OCI-LY3 (cell line): ENCODE data around the gene STYXL1.
"Not testable (repeated sequence)": the region's sequence is repeated elsewhere in the genome, so short reads cannot be mapped to it uniquely, and the experiment has no call there.

ENCODE experiments used
- H2AFZ ChIP-seq: fragments of 200-600, 300-600 bp; shearing (Covaris generic); 2 replicates; pipeline ENCODE4 v1.6.0; 2014; ENCODE audit warnings: antibody characterized with exemption, low read depth, low read length
- H3K27ac ChIP-seq: fragments of 200-600, 300-600 bp; sonication (generic); 2 replicates; pipeline ENCODE4 v1.5.1; 2014; ENCODE audit warnings: mild to moderate bottlenecking, low read length, moderate library complexity, mixed read lengths
- H3K27me3 ChIP-seq: fragments of 200-600, 300-600 bp; sonication (generic); 2 replicates; pipeline ENCODE4 v1.6.1; 2014; ENCODE audit warnings: low read depth, low read length, mixed read lengths
- H3K36me3 ChIP-seq: fragments of 200-600, 300-600 bp; sonication (generic); replicated peaks from 2 replicates; pipeline ENCODE3; 2014; ENCODE audit warnings: low read depth, low read length, mixed read lengths
- H3K4me1 ChIP-seq: fragments of 300-600, 200-600 bp; sonication (generic); 2 replicates; pipeline ENCODE4 v1.6.1; 2014; ENCODE audit warnings: low read length, mixed read lengths
- H3K4me2 ChIP-seq: fragments of 200-600, 300-600 bp; sonication (generic); 2 replicates; pipeline ENCODE4 v1.6.1; 2014; ENCODE audit warnings: low read length, mixed read lengths
- H3K4me3 ChIP-seq: fragments of 300-600, 200-600 bp; sonication (generic); 2 replicates; pipeline ENCODE4 v1.5.1; 2014; ENCODE audit warnings: antibody characterized with exemption, mild to moderate bottlenecking, low read length, moderate library complexity
- H3K79me2 ChIP-seq: fragments of 300-600, 200-600 bp; shearing (Covaris generic); 2 replicates; pipeline ENCODE4 v1.6.1; 2014; ENCODE audit warnings: mild to moderate bottlenecking, low read length, mixed read lengths
- H3K9ac ChIP-seq: fragments of 300-600, 200-600 bp; shearing (Covaris generic); 2 replicates; pipeline ENCODE4 v1.6.0; 2014; ENCODE audit warnings: mild to moderate bottlenecking, low read length, moderate library complexity
- H3K9me3 ChIP-seq: fragments of 200-600, 300-600 bp; shearing (Covaris generic); 2 replicates; pipeline ENCODE4 v1.6.1; 2014; ENCODE audit warnings: low read length, mixed read lengths; ENCODE audit not compliant: insufficient read depth
- H4K20me1 ChIP-seq: fragments of 200-600, 300-600 bp; sonication (generic); 2 replicates; pipeline ENCODE4 v1.6.1; 2016; ENCODE audit warnings: low read length, mixed read lengths; ENCODE audit not compliant: insufficient read depth
- EZH2phosphoT487 ChIP-seq: fragments of 200-600 bp; shearing (Covaris generic); IDR thresholded peaks from 2 replicates; pipeline ENCODE4 v1.6.1; 2018; ENCODE audit warnings: antibody characterized with exemption, mixed run types, low read depth
- TF ChIP-seq, protein P1 (sequence below): fragments of 200-600, 300-600 bp; sonication (generic); IDR thresholded peaks from 2 replicates; pipeline ENCODE4 v1.5.1; 2014; ENCODE audit warnings: antibody characterized with exemption, low read length, low read depth

The STYXL1 gene

DNA sequence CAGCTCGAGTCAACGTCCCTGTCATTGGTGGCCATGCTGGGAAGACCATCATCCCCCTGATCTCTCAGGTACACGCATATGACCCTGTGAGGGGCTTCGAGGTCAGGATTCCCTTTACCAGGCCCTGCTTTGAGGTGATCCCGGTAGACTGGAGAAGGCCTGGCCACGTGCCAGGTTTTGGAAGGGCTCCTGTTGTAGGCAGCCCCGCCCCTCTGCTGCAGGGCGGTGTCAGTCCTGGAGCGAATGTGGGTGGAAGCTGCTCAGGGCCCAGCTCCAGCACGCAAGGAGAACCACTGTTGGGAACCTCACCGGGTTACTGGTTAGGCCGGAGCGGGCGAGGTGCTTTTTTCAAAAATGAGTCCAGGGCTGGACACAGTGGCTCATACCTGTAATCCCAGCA lies 15.7 kb upstream of the STYXL1 start:
- Histone ChIP-seq H3K4me1 (no peaks in the 10 kb centered on the region), H3K27ac (no peak overlapping the region), H3K4me3 (no peak overlapping the region), H4K20me1 (no peaks in the 10 kb centered on the region), H3K27me3 (no peaks in the 10 kb centered on the region), H3K36me3 (peaks cover 68% of the 10 kb centered on the region), H3K4me2 (no peak overlapping the region), H3K9me3 (no peaks in the 10 kb centered on the region), H3K9ac (no peak overlapping the region), H2AFZ (no peak overlapping the region), H3K79me2 (no peaks in the 10 kb centered on the region)
- no peak for TF ChIP-seq EZH2phosphoT487
- TF ChIP-seq, protein P1, sequence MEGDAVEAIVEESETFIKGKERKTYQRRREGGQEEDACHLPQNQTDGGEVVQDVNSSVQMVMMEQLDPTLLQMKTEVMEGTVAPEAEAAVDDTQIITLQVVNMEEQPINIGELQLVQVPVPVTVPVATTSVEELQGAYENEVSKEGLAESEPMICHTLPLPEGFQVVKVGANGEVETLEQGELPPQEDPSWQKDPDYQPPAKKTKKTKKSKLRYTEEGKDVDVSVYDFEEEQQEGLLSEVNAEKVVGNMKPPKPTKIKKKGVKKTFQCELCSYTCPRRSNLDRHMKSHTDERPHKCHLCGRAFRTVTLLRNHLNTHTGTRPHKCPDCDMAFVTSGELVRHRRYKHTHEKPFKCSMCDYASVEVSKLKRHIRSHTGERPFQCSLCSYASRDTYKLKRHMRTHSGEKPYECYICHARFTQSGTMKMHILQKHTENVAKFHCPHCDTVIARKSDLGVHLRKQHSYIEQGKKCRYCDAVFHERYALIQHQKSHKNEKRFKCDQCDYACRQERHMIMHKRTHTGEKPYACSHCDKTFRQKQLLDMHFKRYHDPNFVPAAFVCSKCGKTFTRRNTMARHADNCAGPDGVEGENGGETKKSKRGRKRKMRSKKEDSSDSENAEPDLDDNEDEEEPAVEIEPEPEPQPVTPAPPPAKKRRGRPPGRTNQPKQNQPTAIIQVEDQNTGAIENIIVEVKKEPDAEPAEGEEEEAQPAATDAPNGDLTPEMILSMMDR = no peak

DNA sequence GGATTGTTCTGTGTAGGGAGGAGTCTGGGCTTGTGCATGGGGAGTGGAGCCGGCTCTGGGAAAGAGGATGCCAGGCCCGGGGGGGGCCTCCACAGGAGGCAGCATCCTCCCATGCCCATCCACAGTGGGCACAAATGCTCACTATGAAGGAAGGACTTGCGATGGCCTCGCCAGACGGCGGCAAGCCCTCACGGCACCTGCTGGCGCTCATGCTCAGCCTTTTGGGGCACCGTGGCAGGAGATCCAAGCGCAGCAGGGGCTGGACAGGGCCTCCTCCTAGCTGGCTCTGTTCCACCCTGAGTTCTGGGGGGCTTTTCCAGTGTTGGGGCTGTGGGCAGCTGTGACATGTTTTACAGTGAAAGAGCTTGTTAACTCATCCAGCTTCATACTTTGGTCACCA lies 15.3 kb upstream of the STYXL1 start:
- no peak overlapping the region for H3K9ac ChIP-seq
- H3K27ac ChIP-seq = no peak overlapping the region
- peaks cover 72% of the 10 kb centered on the region for H3K36me3 ChIP-seq
- H3K79me2 ChIP-seq = no peaks in the 10 kb centered on the region
- no peaks in the 10 kb centered on the region for H3K9me3 ChIP-seq
- no peaks in the 10 kb centered on the region for H3K27me3 ChIP-seq
- no peak overlapping the region for H3K4me3 ChIP-seq
- H3K4me2 ChIP-seq = no peak overlapping the region
- no peaks in the 10 kb centered on the region for H3K4me1 ChIP-seq
- no peak overlapping the region for H2AFZ ChIP-seq
- no peaks in the 10 kb centered on the region for H4K20me1 ChIP-seq
- TF ChIP-seq, protein P1 = no peak
- no peak for TF ChIP-seq EZH2phosphoT487

DNA sequence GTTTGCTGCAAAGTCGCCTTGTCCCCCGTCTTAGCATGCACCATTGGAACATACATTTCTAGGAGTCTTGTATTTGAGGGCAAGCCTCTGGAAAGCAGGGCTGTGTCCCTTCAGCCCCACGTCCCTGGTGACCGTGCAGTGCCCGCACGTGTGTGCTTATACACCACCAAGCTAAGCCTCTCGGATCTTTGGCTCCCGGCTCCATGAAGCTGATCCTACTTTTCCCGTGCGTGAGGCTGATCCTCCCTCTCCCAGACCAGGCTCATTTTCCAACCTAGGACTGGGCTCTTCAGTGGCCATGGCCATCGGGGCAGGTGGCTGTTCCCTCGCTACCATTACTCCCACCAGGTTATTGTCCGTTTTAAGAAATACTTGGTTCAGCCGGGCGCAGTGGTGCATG lies 14.5 kb upstream of the STYXL1 start:
- Histone ChIP-seq H3K9me3 (no peaks in the 10 kb centered on the region), H3K4me1 (no peaks in the 10 kb centered on the region), H3K36me3 (peaks cover 81% of the 10 kb centered on the region), H3K27me3 (no peaks in the 10 kb centered on the region), H3K4me2 (no peak overlapping the region), H4K20me1 (no peaks in the 10 kb centered on the region), H3K79me2 (no peaks in the 10 kb centered on the region; the same call in 1 of the 2 replicates), H3K9ac (no peak overlapping the region), H3K4me3 (no peak overlapping the region), H2AFZ (no peak overlapping the region), H3K27ac (no peak overlapping the region)
- TF ChIP-seq, protein P1 = no peak
- no peak for TF ChIP-seq EZH2phosphoT487

DNA sequence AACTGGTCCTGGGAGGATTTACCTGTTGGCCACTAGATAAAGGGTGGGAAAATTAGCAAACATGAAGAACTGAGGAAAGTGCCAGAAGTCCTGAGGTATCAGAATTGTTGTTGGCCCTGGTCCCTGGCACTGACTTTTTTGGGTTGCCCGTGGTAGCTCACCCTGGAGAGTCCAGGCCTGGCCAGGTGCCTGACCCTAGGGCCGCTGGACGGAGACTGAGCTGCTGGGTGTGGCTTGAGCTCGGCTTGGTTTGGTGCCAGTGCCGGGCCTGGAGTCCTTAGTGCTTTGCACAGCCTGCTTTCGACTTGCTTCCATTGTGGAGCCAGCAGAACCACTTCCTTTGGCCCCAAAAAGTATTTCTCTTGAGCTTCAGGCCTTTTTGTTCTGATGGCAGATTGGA lies 13.0 kb upstream of the STYXL1 start:
- no peak for TF ChIP-seq EZH2phosphoT487
- TF ChIP-seq, protein P1 = no peak
- H3K4me2 ChIP-seq = no peak overlapping the region
- H4K20me1 ChIP-seq = no peaks in the 10 kb centered on the region
- H3K4me3 ChIP-seq = no peak overlapping the region
- no peaks in the 10 kb centered on the region for H3K9me3 ChIP-seq
- no peak overlapping the region for H2AFZ ChIP-seq
- peaks cover 11% of the 10 kb centered on the region for H3K79me2 ChIP-seq
- peaks cover 77% of the 10 kb centered on the region for H3K36me3 ChIP-seq
- H3K4me1 ChIP-seq = no peaks in the 10 kb centered on the region
- no peak overlapping the region for H3K9ac ChIP-seq
- no peaks in the 10 kb centered on the region for H3K27me3 ChIP-seq
- H3K27ac ChIP-seq = no peak overlapping the region

DNA sequence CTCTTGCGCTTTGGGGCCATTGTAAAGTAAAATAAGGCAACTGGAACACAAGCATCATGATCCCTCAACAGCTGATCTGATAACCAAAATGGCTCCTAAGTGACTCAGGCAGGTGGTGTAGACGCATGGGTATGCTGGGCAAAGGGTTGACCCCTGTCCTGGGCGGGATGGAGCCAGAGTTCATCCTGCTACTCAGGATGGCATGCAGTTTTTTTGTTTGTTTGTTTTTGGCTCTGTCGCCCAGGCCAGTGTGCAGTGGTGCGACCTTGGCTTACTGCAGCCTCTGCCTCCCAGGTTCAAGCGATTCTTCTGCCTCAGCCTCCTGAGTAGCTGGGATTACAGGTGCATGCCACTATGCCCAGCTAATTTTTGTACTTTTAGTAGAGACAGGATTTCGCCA lies 10.9 kb upstream of the STYXL1 start:
- not testable (repeated sequence) for H3K27ac ChIP-seq, H4K20me1 ChIP-seq

More for the DNA sequence above, 10.9 kb upstream of the STYXL1 start:
- H3K4me3 ChIP-seq, H3K9ac ChIP-seq, H3K27me3 ChIP-seq, H3K4me1 ChIP-seq, H3K9me3 ChIP-seq, H3K4me2 ChIP-seq, H2AFZ ChIP-seq: not testable (repeated sequence)
- Histone ChIP-seq H3K79me2 (peaks cover 31% of the 10 kb centered on the region), H3K36me3 (peaks cover 63% of the 10 kb centered on the region)
